GM23338 (cell line): ENCODE data around the gene FRYL. TPM values are rescaled to one million over a fixed set of nuclear protein-coding genes. Genes with fewer than 3 reads are reported as not detected.

Source experiments
- ATAC-seq: fragments of 200-7000 bp; cut with Tn5 transposase; 3 replicates; pipeline ENCODE4 v1.9.1; 2020
- DNase-seq: peaks from one replicate; pipeline ENCODE4 v3.0.0-alpha.2; 2015; ENCODE audit warnings: low spot score
- H2AFZ ChIP-seq: fragments of 200-600 bp; sonication (generic); 2 replicates; pipeline ENCODE4 v1.8.0; 2016; ENCODE audit warnings: antibody characterized with exemption, mild to moderate bottlenecking, moderate library complexity
- H3F3A ChIP-seq: fragments of 200-600 bp; sonication (generic); replicated peaks from 2 replicates; pipeline ENCODE4 v1.8.0; 2017; ENCODE audit warnings: antibody characterized with exemption, mixed run types, low read depth
- H3K27ac ChIP-seq: fragments of 200-600 bp; sonication (generic); 2 replicates; pipeline ENCODE4 v1.6.1; 2016; ENCODE audit warnings: low read depth
- H3K27me3 ChIP-seq: fragments of 200-600 bp; sonication (generic); 2 replicates; pipeline ENCODE4 v1.8.0; 2016; ENCODE audit warnings: mild to moderate bottlenecking, mixed run types, moderate library complexity; ENCODE audit not compliant: insufficient read depth
- H3K36me3 ChIP-seq: fragments of 200-600 bp; sonication (generic); 2 replicates; pipeline ENCODE4 v1.8.0; 2016; ENCODE audit warnings: mild to moderate bottlenecking; ENCODE audit not compliant: insufficient read depth
- H3K4me1 ChIP-seq: fragments of 200-600 bp; sonication (generic); 2 replicates; pipeline ENCODE4 v1.8.0; 2016; ENCODE audit warnings: mild to moderate bottlenecking, moderate library complexity; ENCODE audit not compliant: insufficient read depth
- H3K4me2 ChIP-seq: fragments of 200-600 bp; sonication (generic); 2 replicates; pipeline ENCODE4 v1.7.1; 2017; ENCODE audit warnings: mixed run types
- H3K4me3 ChIP-seq: fragments of 200-600 bp; sonication (generic); 2 replicates; pipeline ENCODE4 v1.6.1; 2016; ENCODE audit warnings: mixed run types
- H3K79me2 ChIP-seq: fragments of 200-600 bp; sonication (generic); replicated peaks from 2 replicates; pipeline ENCODE4 v1.8.0; 2017; ENCODE audit warnings: mild to moderate bottlenecking; ENCODE audit not compliant: insufficient read depth
- H3K9me2 ChIP-seq: fragments of 200-600 bp; sonication (generic); 2 replicates; pipeline ENCODE4 v1.8.0; 2017; ENCODE audit not compliant: insufficient read depth
- H4K20me1 ChIP-seq: fragments of 200-600 bp; sonication (generic); replicated peaks from 2 replicates; pipeline ENCODE4 v1.8.0; 2017; ENCODE audit warnings: mild to moderate bottlenecking; ENCODE audit not compliant: insufficient read depth
- H3K27ac Mint-ChIP-seq: 2 replicates; pipeline ENCODE4 v1.8.0; 2020; ENCODE audit warnings: inconsistent platforms, mild to moderate bottlenecking, moderate library complexity, mixed read lengths
- H3K27me3 Mint-ChIP-seq: 3 replicates; pipeline ENCODE4 v1.8.0; 2022; ENCODE audit warnings: low read depth, mild to moderate bottlenecking, moderate library complexity, mixed read lengths, inconsistent platforms; ENCODE audit not compliant: insufficient read depth, poor library complexity
- H3K36me3 Mint-ChIP-seq: 3 replicates; pipeline ENCODE4 v1.8.0; 2021; ENCODE audit warnings: low read depth, mild to moderate bottlenecking, inconsistent platforms, moderate library complexity, mixed read lengths
- H3K4me1 Mint-ChIP-seq: 3 replicates; pipeline ENCODE4 v1.8.0; 2020; ENCODE audit warnings: mild to moderate bottlenecking, inconsistent platforms, mixed read lengths
- H3K4me3 Mint-ChIP-seq: 3 replicates; pipeline ENCODE4 v1.8.0; 2021; ENCODE audit warnings: moderate library complexity, mild to moderate bottlenecking, inconsistent platforms, mixed read lengths
- H3K9me3 Mint-ChIP-seq: 3 replicates; pipeline ENCODE4 v1.8.0; 2020; ENCODE audit warnings: moderate library complexity, mild to moderate bottlenecking, inconsistent platforms, mixed read lengths
- CREB1 ChIP-seq: fragments of 250-450 bp; sonication (Bioruptor Pico); IDR thresholded peaks from 2 replicates; pipeline ENCODE4 v1.5.0; 2020; ENCODE audit warnings: low read depth, mild to moderate bottlenecking, moderate library complexity
- CTCF ChIP-seq, 2 experiments: fragments of 200-600 bp in 1 of 2; sonication (generic) in 1 of 2; conservative IDR thresholded peaks; 2 replicates each; pipeline versions ENCODE4 v1.5.1 to v1.6.1; 2016 to 2017; ENCODE audit warnings: antibody characterized with exemption in 2 of 2, low read depth in 2 of 2, mild to moderate bottlenecking in 2 of 2, moderate library complexity in 1 of 2
- ETS1 ChIP-seq: IDR thresholded peaks from 2 replicates; pipeline ENCODE4 v1.6.1; 2016; ENCODE audit warnings: antibody characterized with exemption
- EZH2 ChIP-seq: fragments of 200-600 bp; sonication (generic); IDR thresholded peaks from one replicate; pipeline ENCODE4 v1.8.0; 2017; ENCODE audit warnings: antibody characterized with exemption, mild to moderate bottlenecking, low read depth; ENCODE audit not compliant: unreplicated experiment
- JUNB ChIP-seq: IDR thresholded peaks from one replicate; pipeline ENCODE4 v1.6.1; 2016; ENCODE audit warnings: antibody characterized with exemption; ENCODE audit not compliant: unreplicated experiment
- REST ChIP-seq: IDR thresholded peaks from one replicate; pipeline ENCODE4 v1.6.1; 2018; ENCODE audit warnings: antibody characterized with exemption; ENCODE audit not compliant: unreplicated experiment
- STAT1 ChIP-seq: IDR thresholded peaks from one replicate; pipeline ENCODE4 v1.6.1; 2016; ENCODE audit warnings: antibody characterized with exemption; ENCODE audit not compliant: unreplicated experiment
- ZNF114 ChIP-seq: fragments of 250-450 bp; sonication (Bioruptor Pico); IDR thresholded peaks from 2 replicates; pipeline ENCODE4 v1.5.0; 2020; ENCODE audit warnings: mild to moderate bottlenecking, moderate library complexity
- ZNF331 ChIP-seq: fragments of 250-450 bp; sonication (Bioruptor Pico); IDR thresholded peaks from 2 replicates; pipeline ENCODE4 v1.5.0; 2020; ENCODE audit warnings: low read depth, mild to moderate bottlenecking, moderate library complexity
- polyA plus RNA-seq: library from polyadenylated mRNA; unstranded; fragments of >200 nt; fragmentation: Nextera tagmentation; extraction: Ambion mirVana; gene quantifications from 2 replicates; pipeline ENCODE4 v1.2.1, GENCODE V29; 2016
- total RNA-seq: library from RNA; depleted of rRNA; stranded (reverse); fragments of >200 nt; shearing (Covaris generic); gene quantifications from 2 replicates; pipeline ENCODE4 v1.2.3, GENCODE V29; 2014

Gene FRYL
- total and polyA plus RNA-seq, 2 experiments from 2014 or later: 30.7 to 53.3 TPM

DNA sequence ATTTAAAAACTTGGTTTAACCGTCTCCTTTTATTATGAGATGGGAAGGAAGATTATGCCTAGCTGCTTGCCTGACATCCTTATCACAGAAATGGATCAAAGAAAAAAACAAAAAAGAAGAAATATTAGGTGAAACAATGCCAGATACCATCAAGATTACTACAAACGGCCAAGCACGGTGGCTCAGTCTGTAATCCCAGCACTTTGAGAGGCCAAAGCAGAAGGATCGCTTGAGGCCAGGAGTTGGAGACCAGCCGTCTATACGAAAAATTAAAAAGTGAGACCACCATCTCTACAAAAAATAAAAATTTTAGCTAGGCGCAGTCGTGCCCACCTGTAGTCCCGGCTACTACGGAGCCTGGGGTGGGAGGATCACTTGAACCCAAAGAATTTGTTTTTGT is 2.3 kb downstream of the FRYL start (continued):
- TF ChIP-seq CTCF (conservative IDR thresholded peaks at IDR 0.05; ENCODE audit: low read depth in 2 of 2) (no peak), REST (no peak), CREB1 (CRISPR knock-in tag) (no peak), ZNF331 (CRISPR knock-in tag) (no peak)

DNA sequence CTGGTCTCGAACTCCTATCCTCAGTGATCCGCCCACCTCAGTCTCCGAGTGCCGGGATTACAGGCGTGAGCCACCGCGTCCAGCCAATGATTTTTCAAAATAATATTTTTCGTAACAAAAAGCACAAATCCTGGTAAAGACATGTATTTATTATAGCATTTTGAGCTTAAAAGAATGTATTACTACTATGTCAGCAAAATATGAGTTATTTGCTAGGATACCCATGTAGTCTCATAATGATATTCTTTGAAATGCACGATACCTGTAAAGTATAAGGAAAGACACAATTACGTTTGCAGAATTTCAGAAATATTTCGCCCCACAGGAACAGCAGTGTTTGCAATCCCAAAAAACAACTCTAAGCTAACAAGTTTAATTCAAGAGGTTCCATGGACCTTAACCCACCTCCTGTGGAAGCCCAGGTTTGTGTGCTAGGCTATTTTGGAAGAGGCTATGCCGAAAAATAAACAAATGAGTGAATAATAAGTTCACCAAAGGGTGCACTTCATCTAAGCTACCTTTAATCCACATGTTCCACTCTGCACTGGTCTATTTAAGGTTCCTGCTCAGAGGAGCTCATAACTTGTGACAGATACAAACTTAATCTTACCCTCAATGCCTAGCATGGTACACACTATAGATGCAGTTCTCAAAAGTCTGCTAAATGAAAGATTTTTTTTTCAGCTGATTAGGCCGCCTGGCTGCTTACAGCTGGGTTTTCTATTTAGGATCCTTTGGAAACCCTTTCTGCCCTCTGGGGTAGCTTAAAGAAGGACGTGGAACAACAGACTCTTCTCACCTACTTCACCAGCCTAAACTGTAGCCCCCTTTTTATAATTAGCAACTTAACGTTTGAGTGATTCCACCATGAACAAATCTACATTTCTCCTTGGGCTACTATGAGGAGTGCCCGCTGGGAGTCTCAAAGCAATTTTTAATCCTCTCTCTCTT is 5.0 kb downstream of the FRYL start:
- H3K4me3 Mint-ChIP-seq: no peak overlapping the region
- Histone ChIP-seq H3K27ac (0 out of 2 replicates have a peak overlapping the region, but pooled peaks have one; percentile 39), H3K9me2 (no peaks in the 10 kb centered on the region), H3F3A (no peaks in the 10 kb centered on the region), H3K79me2 (peaks cover 91% of the 10 kb centered on the region), H2AFZ (no peak overlapping the region), H3K27me3 (no peaks in the 10 kb centered on the region), H3K4me3 (no peak overlapping the region), H3K36me3 (no peaks in the 10 kb centered on the region), H3K4me2 (no peak overlapping the region), H4K20me1 (peaks cover 19% of the 10 kb centered on the region), H3K4me1 (peaks cover 30% of the 10 kb centered on the region)
- H3K9me3 Mint-ChIP-seq: no peaks in the 10 kb centered on the region
- H3K27ac Mint-ChIP-seq: peak overlapping the region; percentile 49; the same call in 1 of the 2 replicates
- ATAC-seq: no peak
- DNase-seq: no peak
- H3K27me3 Mint-ChIP-seq: no peaks in the 10 kb centered on the region
- H3K36me3 Mint-ChIP-seq: no peaks in the 10 kb centered on the region; the same call in 2 of the 3 replicates
- TF ChIP-seq ETS1 (no peak), JUNB (no peak), ZNF114 (no peak), EZH2 (no peak), ZNF331 (CRISPR knock-in tag) (no peak), CTCF (conservative IDR thresholded peaks at IDR 0.05; ENCODE audit: low read depth in 2 of 2) (no peak), STAT1 (no peak), CREB1 (CRISPR knock-in tag) (no peak)
- H3K4me1 Mint-ChIP-seq: peaks cover 39% of the 10 kb centered on the region
